Keratinocyte (primary cell): ENCODE measurements around the gene C2orf42. TPM values are rescaled to one million over a fixed set of nuclear protein-coding genes. Genes with fewer than 3 reads are reported as not detected.

Experiments used
- DNase-seq: peaks from one replicate; pipeline ENCODE4 v3.0.0-alpha.2; 2011; ENCODE audit warnings: low read depth, missing footprints, low spot score
- FAIRE-seq: peaks from 2 replicates; lab custom pipeline; 2011; peaks lifted over from hg19 to GRCh38; lab: Jason Lieb, UNC
- H2AFZ ChIP-seq: 2 replicates; pipeline ENCODE4 v1.6.0; 2012; ENCODE audit warnings: low read length, control low read depth, inconsistent platforms; ENCODE audit not compliant: control insufficient read depth
- H3K27ac ChIP-seq: 2 replicates; pipeline ENCODE4 v1.5.1; 2011; ENCODE audit warnings: low read length; ENCODE audit not compliant: control insufficient read depth, insufficient read depth
- H3K27me3 ChIP-seq: 3 replicates; pipeline ENCODE4 v1.6.0; 2011; ENCODE audit warnings: low read length; ENCODE audit not compliant: control insufficient read depth, insufficient read depth; ENCODE audit errors: extremely low read depth
- H3K36me3 ChIP-seq, 2 experiments: 2 replicates in 1 of 2; 3 replicates in 1 of 2; pipeline ENCODE4 v1.5.1; 2011; ENCODE audit warnings: low read length in 2 of 2, mild to moderate bottlenecking in 1 of 2; ENCODE audit not compliant: control insufficient read depth in 2 of 2, insufficient read depth in 2 of 2; ENCODE audit errors: extremely low read depth in 1 of 2
- H3K4me1 ChIP-seq: 3 replicates; pipeline ENCODE4 v1.5.1; 2011; ENCODE audit warnings: low read length; ENCODE audit not compliant: control insufficient read depth, insufficient read depth; ENCODE audit errors: extremely low read depth
- H3K4me2 ChIP-seq: 3 replicates; pipeline ENCODE4 v1.6.0; 2011; ENCODE audit warnings: low read depth, low read length; ENCODE audit not compliant: control insufficient read depth, insufficient read depth; ENCODE audit errors: extremely low read depth
- H3K4me3 ChIP-seq, 3 experiments: fragments of 200-600 bp in 1 of 3; sonication (generic) in 1 of 3; 2 replicates in 2 of 3; 3 replicates in 1 of 3; pipeline ENCODE4 v1.5.1; 2011 to 2016; ENCODE audit warnings: low read length in 3 of 3, mild to moderate bottlenecking in 3 of 3, control low read depth in 2 of 3, inconsistent platforms in 1 of 3, low read depth in 1 of 3, mixed read lengths in 1 of 3, mixed run types in 1 of 3, moderate library complexity in 1 of 3; ENCODE audit not compliant: control insufficient read depth in 2 of 3, insufficient read depth in 2 of 3; ENCODE audit errors: extremely low read depth in 1 of 3
- H3K79me2 ChIP-seq: 2 replicates; pipeline ENCODE4 v1.6.0; 2012; ENCODE audit warnings: low read length; ENCODE audit not compliant: control insufficient read depth, insufficient read depth
- H3K9ac ChIP-seq: 3 replicates; pipeline ENCODE4 v1.6.0; 2011; ENCODE audit warnings: low read length; ENCODE audit not compliant: control insufficient read depth, insufficient read depth; ENCODE audit errors: extremely low read depth
- H3K9me1 ChIP-seq: 3 replicates; pipeline ENCODE4 v1.6.0; 2011; ENCODE audit warnings: low read length; ENCODE audit not compliant: control insufficient read depth, insufficient read depth; ENCODE audit errors: extremely low read depth
- H3K9me3 ChIP-seq: 2 replicates; pipeline ENCODE4 v1.5.1; 2012; ENCODE audit warnings: low read depth, low read length; ENCODE audit not compliant: control insufficient read depth
- H4K20me1 ChIP-seq: 3 replicates; pipeline ENCODE4 v1.6.0; 2011; ENCODE audit warnings: low read length; ENCODE audit not compliant: control insufficient read depth, insufficient read depth; ENCODE audit errors: extremely low read depth
- EZH2 ChIP-seq: IDR thresholded peaks from one replicate; pipeline ENCODE4 v1.6.1; 2012; ENCODE audit warnings: inconsistent platforms, mild to moderate bottlenecking, low read length, moderate library complexity
- dilution Hi-C: fragments of 300-500 bp; cut with MboI; formaldehyde crosslinking; loops from one replicate; pipeline ENCODE4 v1.7.0; 2020; ENCODE audit warnings: low sequenced_read_pairs; ENCODE audit not compliant: extremely low pct_ligation_motif_present
- polyA plus RNA-seq, 5 experiments: library from polyadenylated mRNA; depleted of rRNA in 3 of 5; stranded (reverse) in 3 of 5; stranded (forward) in 1 of 5; unstranded in 1 of 5; fragments of >200 nt; gene quantifications; 1 replicate in 1 of 5; 2 replicates in 3 of 5; 3 replicates in 1 of 5; pipeline versions ENCODE4 v1.2.1 to v1.2.3, GENCODE V29; 2011 to 2012; ENCODE audit warnings: missing spikeins in 2 of 5, low read depth in 1 of 5, low replicate concordance in 1 of 5
- TF ChIP-seq, protein P1 (sequence below), 3 experiments: IDR thresholded peaks in 1 of 3; conservative IDR thresholded peaks in 1 of 3; optimal IDR thresholded peaks in 1 of 3; 2 replicates in 2 of 3; 3 replicates in 1 of 3; pipeline versions ENCODE3 to v1.5.1; 2011; ENCODE audit warnings: low read length in 3 of 3, mild to moderate bottlenecking in 3 of 3, moderate library complexity in 2 of 3, control low read depth in 1 of 3, inconsistent platforms in 1 of 3; ENCODE audit not compliant: insufficient read depth in 2 of 3; ENCODE audit errors: extremely low read depth in 1 of 3

Gene C2orf42
- polyA plus RNA-seq, 1 donor (not counting 4 experiments of a cell fraction or from before 2014, with no cell fraction given), result 9.3 TPM

DNA sequence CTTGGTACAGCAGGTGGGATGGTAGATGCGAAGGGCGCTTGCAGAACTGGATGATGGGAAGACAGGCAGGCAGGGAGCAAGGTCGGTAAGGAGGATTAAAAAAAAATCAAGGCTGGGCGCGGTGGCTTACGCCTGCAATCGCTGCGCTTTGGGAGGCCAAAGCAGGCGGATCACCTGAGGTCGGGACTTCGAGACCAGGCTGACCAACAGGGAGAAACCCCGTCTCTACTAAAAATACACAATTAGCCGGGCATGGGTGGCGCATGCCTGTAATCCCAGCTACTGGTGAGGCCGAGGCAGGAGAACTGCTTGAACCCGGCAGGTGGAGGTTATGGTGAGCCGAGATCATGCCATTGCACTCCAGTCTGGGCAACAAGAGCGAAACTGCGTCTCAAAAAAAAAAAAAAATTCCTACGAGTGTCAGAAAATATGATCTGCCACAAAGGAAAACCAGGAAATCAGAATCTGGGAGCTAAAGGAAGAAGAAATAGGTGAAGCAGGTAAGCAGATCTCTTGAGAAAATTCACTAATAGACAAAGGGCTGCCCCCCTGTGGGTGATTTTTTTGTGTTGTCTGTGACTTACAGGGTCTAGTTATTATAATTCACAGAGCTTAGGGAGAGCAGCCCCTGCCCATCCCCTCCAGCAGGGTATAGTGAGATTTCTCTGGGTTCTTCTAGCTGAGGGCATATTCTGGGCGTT is 46.2 kb downstream of the C2orf42 start:
- no peak overlapping the region for H3K27ac ChIP-seq
- H3K79me2 ChIP-seq, result no peaks in the 10 kb centered on the region
- no peaks in the 10 kb centered on the region for H4K20me1 ChIP-seq
- FAIRE-seq (no peak), DNase-seq (no peak)
- TF ChIP-seq, protein P1, sequence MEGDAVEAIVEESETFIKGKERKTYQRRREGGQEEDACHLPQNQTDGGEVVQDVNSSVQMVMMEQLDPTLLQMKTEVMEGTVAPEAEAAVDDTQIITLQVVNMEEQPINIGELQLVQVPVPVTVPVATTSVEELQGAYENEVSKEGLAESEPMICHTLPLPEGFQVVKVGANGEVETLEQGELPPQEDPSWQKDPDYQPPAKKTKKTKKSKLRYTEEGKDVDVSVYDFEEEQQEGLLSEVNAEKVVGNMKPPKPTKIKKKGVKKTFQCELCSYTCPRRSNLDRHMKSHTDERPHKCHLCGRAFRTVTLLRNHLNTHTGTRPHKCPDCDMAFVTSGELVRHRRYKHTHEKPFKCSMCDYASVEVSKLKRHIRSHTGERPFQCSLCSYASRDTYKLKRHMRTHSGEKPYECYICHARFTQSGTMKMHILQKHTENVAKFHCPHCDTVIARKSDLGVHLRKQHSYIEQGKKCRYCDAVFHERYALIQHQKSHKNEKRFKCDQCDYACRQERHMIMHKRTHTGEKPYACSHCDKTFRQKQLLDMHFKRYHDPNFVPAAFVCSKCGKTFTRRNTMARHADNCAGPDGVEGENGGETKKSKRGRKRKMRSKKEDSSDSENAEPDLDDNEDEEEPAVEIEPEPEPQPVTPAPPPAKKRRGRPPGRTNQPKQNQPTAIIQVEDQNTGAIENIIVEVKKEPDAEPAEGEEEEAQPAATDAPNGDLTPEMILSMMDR (optimal IDR thresholded peaks at IDR 0.05 in 1 of 3, IDR thresholded peaks at IDR 0.05 in 1 of 3, conservative IDR thresholded peaks at IDR 0.05 in 1 of 3; ENCODE audit: extremely low read depth in 1 of 3, insufficient read depth in 2 of 3, low read length in 3 of 3), result no peak
- no peak for TF ChIP-seq EZH2
- H3K4me3 ChIP-seq, result no peak overlapping the region
- no peaks in the 10 kb centered on the region for H3K36me3 ChIP-seq
- dilution Hi-C loops, result no loop called here
- H3K27me3 ChIP-seq, result no peaks in the 10 kb centered on the region
- H3K4me1 ChIP-seq, result peaks cover 37% of the 10 kb centered on the region
- no peaks in the 10 kb centered on the region for H3K9me1 ChIP-seq
- H2AFZ ChIP-seq, result no peak overlapping the region
- no peaks in the 10 kb centered on the region for H3K9me3 ChIP-seq
- H3K4me2 ChIP-seq, result no peak overlapping the region
- H3K9ac ChIP-seq, result no peak overlapping the region

GRCh38 chr2:70143314-70144150 is 47.3 kb downstream of the C2orf42 start:
- dilution Hi-C loops, result no loop called here
- Histone ChIP-seq H3K9me1 (no peaks in the 10 kb centered on the region), H4K20me1 (no peaks in the 10 kb centered on the region), H3K4me2 (peak overlapping the region; percentile 80), H2AFZ (peak overlapping the region; percentile 61), H3K9ac (peak overlapping the region; percentile 82), H3K79me2 (no peaks in the 10 kb centered on the region), H3K36me3 (no peaks in the 10 kb centered on the region), H3K9me3 (no peaks in the 10 kb centered on the region), H3K4me3 (peak overlapping the region in 2 of 3 experiments; percentile 29 to 61), H3K27me3 (no peaks in the 10 kb centered on the region), H3K27ac (peak overlapping the region; percentile 95), H3K4me1 (peaks cover 37% of the 10 kb centered on the region)
- TF ChIP-seq, protein P1 (optimal IDR thresholded peaks at IDR 0.05 in 1 of 3, IDR thresholded peaks at IDR 0.05 in 1 of 3, conservative IDR thresholded peaks at IDR 0.05 in 1 of 3; ENCODE audit: extremely low read depth in 1 of 3, insufficient read depth in 2 of 3, low read length in 3 of 3), result no peak
- no peak for DNase-seq
- FAIRE-seq, result no peak
